ENCODE data around the gene TBC1D9. TPM values are rescaled to one million over a fixed set of nuclear protein-coding genes. Genes with fewer than 3 reads are reported as not detected.

TBC1D9 gene
- total and polyA plus RNA-seq, 2 of the 13 experiments (the other 11 are each of a cell fraction or from before 2014, with no cell fraction given), result 11.9 to 12.2 TPM

DNA sequence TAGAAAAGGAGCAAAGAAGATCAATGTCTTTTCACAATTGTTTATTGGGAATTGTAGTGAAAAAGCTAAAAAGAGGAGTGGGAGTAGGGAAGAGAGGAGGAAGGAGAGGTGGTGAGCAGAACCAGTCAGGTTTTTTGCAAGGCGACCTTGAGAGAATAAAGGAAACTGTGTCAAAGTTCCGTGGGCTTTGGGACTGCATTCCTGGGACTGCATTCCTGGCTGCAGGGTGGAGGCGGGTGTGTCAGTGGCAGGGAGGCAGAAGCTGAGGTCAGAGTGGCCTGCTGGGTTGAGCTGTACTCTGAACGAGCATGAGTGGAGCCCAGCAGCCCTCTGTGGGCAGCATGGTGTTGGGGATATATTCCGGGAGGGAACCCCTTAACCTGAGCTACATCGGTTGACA, 120.6 kb downstream of the TBC1D9 start (continued):
- TF ChIP-seq, protein P1, sequence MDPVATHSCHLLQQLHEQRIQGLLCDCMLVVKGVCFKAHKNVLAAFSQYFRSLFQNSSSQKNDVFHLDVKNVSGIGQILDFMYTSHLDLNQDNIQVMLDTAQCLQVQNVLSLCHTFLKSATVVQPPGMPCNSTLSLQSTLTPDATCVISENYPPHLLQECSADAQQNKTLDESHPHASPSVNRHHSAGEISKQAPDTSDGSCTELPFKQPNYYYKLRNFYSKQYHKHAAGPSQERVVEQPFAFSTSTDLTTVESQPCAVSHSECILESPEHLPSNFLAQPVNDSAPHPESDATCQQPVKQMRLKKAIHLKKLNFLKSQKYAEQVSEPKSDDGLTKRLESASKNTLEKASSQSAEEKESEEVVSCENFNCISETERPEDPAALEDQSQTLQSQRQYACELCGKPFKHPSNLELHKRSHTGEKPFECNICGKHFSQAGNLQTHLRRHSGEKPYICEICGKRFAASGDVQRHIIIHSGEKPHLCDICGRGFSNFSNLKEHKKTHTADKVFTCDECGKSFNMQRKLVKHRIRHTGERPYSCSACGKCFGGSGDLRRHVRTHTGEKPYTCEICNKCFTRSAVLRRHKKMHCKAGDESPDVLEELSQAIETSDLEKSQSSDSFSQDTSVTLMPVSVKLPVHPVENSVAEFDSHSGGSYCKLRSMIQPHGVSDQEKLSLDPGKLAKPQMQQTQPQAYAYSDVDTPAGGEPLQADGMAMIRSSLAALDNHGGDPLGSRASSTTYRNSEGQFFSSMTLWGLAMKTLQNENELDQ (CRISPR knock-in tag; IDR thresholded peaks at IDR 0.05; ENCODE audit: borderline replicate concordance), result no peak
- TF ChIP-seq ZNF10 (CRISPR knock-in tag; IDR thresholded peaks at IDR 0.05; ENCODE audit: borderline replicate concordance, low read depth), result no peak
- no peak for TF ChIP-seq KLF13 (CRISPR knock-in tag; IDR thresholded peaks at IDR 0.05)
- TF ChIP-seq, protein P2, sequence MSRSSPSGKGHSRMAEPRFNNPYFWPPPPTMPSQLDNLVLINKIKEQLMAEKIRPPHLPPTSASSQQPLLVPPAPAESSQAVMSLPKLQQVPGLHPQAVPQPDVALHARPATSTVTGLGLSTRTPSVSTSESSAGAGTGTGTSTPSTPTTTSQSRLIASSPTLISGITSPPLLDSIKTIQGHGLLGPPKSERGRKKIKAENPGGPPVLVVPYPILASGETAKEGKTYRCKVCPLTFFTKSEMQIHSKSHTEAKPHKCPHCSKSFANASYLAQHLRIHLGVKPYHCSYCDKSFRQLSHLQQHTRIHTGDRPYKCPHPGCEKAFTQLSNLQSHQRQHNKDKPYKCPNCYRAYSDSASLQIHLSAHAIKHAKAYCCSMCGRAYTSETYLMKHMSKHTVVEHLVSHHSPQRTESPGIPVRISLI (CRISPR knock-in tag; IDR thresholded peaks at IDR 0.05; ENCODE audit: borderline replicate concordance), result peak; percentile 26; the same call in 1 of the 2 replicates
- no peak for TF ChIP-seq MTF1 (CRISPR knock-in tag; IDR thresholded peaks at IDR 0.05)
- TF ChIP-seq, protein P3, sequence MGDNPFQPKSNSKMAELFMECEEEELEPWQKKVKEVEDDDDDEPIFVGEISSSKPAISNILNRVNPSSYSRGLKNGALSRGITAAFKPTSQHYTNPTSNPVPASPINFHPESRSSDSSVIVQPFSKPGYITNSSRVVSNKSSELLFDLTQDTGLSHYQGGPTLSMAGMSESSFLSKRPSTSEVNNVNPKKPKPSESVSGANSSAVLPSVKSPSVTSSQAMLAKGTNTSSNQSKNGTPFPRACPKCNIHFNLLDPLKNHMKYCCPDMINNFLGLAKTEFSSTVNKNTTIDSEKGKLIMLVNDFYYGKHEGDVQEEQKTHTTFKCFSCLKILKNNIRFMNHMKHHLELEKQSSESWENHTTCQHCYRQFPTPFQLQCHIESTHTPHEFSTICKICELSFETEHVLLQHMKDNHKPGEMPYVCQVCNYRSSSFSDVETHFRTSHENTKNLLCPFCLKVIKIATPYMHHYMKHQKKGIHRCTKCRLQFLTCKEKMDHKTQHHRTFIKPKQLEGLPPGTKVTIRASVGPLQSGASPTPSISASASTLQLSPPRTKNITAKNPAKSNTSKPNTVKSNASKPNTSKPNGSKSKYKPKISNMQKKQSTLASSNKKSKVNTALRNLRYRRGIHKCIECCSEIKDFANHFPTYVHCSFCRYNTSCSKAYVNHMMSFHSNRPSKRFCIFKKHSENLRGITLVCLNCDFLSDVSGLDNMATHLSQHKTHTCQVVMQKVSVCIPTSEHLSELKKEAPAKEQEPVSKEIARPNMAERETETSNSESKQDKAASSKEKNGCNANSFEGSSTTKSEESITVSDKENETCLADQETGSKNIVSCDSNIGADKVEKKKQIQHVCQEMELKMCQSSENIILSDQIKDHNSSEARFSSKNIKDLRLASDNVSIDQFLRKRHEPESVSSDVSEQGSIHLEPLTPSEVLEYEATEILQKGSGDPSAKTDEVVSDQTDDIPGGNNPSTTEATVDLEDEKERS (CRISPR knock-in tag; IDR thresholded peaks at IDR 0.05), result no peak
- no peak for TF ChIP-seq XBP1 (CRISPR knock-in tag; IDR thresholded peaks at IDR 0.05)
- TF ChIP-seq ZNF644 (CRISPR knock-in tag; IDR thresholded peaks at IDR 0.05; ENCODE audit: low read depth), result peak; percentile 33; the same call in 1 of the 2 replicates
- TF ChIP-seq RFX1 (IDR thresholded peaks at IDR 0.05), result no peak
- TF ChIP-seq ZNF746 (CRISPR knock-in tag; IDR thresholded peaks at IDR 0.05), result no peak
- no peak for TF ChIP-seq DMAP1 (CRISPR knock-in tag; IDR thresholded peaks at IDR 0.05)
- TF ChIP-seq CAMTA2 (CRISPR knock-in tag; IDR thresholded peaks at IDR 0.05; ENCODE audit: borderline replicate concordance), result no peak
- TF ChIP-seq, protein P4, sequence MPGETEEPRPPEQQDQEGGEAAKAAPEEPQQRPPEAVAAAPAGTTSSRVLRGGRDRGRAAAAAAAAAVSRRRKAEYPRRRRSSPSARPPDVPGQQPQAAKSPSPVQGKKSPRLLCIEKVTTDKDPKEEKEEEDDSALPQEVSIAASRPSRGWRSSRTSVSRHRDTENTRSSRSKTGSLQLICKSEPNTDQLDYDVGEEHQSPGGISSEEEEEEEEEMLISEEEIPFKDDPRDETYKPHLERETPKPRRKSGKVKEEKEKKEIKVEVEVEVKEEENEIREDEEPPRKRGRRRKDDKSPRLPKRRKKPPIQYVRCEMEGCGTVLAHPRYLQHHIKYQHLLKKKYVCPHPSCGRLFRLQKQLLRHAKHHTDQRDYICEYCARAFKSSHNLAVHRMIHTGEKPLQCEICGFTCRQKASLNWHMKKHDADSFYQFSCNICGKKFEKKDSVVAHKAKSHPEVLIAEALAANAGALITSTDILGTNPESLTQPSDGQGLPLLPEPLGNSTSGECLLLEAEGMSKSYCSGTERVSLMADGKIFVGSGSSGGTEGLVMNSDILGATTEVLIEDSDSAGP (CRISPR knock-in tag; IDR thresholded peaks at IDR 0.05; ENCODE audit: borderline replicate concordance), result no peak
- no peak for TF ChIP-seq ZFAT (CRISPR knock-in tag; conservative IDR thresholded peaks at IDR 0.05)
- TF ChIP-seq ZNF234 (CRISPR knock-in tag; conservative IDR thresholded peaks at IDR 0.05), result no peak
- no peak for TF ChIP-seq JARID2 (CRISPR knock-in tag; IDR thresholded peaks at IDR 0.05; ENCODE audit: insufficient replicate concordance)
- no peak for TF ChIP-seq PTBP1 (IDR thresholded peaks at IDR 0.05; ENCODE audit: low read depth, low read length, poor library complexity, severe bottlenecking)
- TF ChIP-seq ZFP41 (CRISPR knock-in tag; IDR thresholded peaks at IDR 0.05; ENCODE audit: borderline replicate concordance), result no peak
- TF ChIP-seq ZNF253 (CRISPR knock-in tag; IDR thresholded peaks at IDR 0.05; ENCODE audit: borderline replicate concordance), result no peak
- TF ChIP-seq FOXM1 (CRISPR knock-in tag; IDR thresholded peaks at IDR 0.05), result no peak
- TF ChIP-seq TP53 (CRISPR knock-in tag; conservative IDR thresholded peaks at IDR 0.05), result no peak
- TF ChIP-seq SMC3 (IDR thresholded peaks at IDR 0.05; ENCODE audit: low read length), result no peak
- TF ChIP-seq, protein P5, sequence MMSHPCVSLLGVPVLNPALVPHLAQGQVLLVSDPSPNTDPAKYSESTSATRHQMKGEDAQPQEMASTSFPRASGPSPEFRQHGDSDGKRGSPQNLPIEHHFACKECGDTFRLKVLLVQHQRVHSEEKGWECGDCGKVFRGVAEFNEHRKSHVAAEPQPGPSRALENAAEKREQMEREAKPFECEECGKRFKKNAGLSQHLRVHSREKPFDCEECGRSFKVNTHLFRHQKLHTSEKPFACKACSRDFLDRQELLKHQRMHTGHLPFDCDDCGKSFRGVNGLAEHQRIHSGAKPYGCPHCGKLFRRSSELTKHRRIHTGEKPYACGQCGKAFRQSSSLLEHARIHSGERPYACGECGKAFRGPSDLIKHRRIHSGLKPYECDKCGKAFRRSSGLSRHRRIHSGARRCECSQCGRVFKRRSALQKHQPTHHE (CRISPR knock-in tag; IDR thresholded peaks at IDR 0.05; ENCODE audit: borderline replicate concordance), result no peak

All from HepG2 (cell line).